GM23248 (cell line): ENCODE data around the gene TBKBP1.

Source experiments
- EZH2 ChIP-seq: fragments of 200-600 bp; sonication (generic); IDR thresholded peaks from 2 replicates; pipeline ENCODE4 v1.6.1; 2018; ENCODE audit warnings: antibody characterized with exemption, mild to moderate bottlenecking; ENCODE audit not compliant: insufficient read depth, poor library complexity, severe bottlenecking
- EZH2phosphoT487 ChIP-seq: fragments of 200-600 bp; sonication (generic); IDR thresholded peaks from 2 replicates; pipeline ENCODE4 v1.6.1; 2018; ENCODE audit warnings: antibody characterized with exemption, moderate library complexity, mild to moderate bottlenecking, low read depth; ENCODE audit not compliant: insufficient read depth

DNA sequence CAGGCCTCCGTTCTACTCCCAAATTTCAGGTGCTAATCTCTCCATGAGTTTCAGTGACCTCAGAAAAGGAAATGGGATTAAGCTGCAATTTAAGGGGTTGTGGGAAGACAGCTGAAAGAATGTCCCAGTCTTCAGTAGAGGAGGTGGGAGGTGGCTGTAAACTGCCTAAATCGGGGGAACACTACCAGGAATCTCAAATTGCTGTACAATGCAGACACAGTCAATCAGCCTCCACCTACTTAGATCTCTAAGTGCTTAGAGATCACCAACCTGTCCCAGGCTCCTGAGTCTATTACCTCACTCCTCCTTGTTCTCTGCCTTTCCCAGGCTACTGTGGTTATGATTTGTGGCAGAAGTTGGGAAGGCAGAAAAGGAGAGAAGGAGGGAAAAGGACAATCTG lies 30.7 kb downstream of the TBKBP1 start:
- TF ChIP-seq EZH2 (no peak), EZH2phosphoT487 (no peak)
